GM18909 (cell line): ENCODE measurements around the gene LYRM4.

Experiments used
- ATAC-seq: cut with Tn5 transposase; IDR thresholded peaks from one replicate; pipeline ENCODE4 v1.9.1; 2021; ENCODE audit warnings: mild to moderate bottlenecking; ENCODE audit not compliant: unreplicated experiment, poor library complexity

Gene LYRM4

GRCh38 chr6:5108536-5109150 lies 152.1 kb downstream of the LYRM4 start:
- ATAC-seq, result no peak

DNA sequence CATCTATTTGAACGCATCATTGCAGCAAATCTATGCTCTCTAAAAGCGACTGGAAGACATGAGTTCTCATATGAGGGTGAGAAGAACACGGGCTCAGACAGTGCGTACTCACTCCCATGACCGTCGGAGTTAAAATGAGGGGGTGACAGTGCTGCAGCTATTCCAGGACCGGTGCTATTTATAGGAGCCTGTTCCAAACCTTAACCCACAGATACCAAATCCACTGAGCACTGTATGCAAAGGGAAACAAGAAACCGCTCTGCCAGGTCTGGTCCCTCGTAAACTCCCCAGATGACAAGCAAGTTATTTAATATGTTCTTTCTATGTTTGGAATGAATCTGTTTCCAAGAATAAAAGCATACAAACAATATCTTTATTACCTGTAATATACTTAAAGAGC lies 152.7 kb downstream of the LYRM4 start:
- ATAC-seq, result no peak

DNA sequence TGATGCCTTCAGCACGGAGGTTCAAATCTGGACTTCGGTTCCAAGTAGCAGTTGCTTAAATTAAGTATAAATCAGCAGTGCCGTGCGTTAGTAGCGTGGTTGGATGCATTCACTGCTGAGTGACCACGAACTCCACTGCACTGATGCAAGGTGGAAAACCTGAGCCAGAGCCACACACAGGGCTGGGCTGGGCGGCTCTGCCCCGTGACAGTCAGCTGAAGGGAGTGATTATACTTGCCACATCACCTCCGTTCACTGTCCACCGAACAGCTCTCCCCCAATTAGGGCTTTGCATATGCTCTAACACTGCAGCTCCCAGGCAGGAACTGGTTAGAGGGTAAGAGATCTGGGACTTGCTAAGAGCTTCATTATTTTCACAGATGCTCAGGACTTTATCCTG lies 153.4 kb downstream of the LYRM4 start:
- ATAC-seq, result no peak

DNA sequence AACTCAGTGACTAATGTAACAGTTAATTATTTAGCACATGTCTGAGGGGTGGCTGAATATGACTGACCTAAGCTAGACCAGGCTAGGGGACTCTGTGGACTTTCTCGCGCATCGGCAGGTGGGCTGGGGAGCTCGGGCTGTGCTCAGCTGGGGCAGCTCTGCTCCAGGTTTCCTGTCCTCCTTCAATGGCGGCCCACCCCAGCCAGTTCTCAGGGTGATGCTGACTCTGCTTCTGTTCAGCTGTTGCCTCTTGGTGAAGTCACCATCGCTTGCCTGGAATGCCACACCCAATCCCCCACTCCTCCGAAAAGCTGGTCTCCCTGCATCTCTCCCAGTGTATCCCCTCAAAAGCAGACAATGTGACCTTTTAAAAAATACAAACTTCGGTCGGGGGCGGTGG lies 155.6 kb downstream of the LYRM4 start:
- no peak for ATAC-seq

DNA sequence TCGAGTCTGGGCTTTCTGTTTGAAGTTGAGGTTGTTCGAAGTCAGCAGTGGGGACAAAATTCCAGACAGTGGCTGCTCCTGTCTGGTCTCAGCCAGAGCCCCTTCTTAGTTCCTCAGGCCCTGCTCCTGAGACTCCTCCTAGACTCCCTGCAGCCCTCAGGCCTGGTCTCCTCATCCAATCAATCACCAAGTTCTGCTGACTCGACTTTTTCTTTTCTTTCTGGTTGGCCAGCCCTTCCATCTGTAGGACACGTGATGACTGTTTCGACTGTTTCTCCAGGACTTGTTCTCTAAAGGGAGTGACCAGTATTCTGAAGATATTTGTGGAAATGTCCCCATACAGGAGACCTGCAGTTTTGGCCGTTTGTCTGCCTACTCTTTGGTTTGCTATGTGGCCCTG lies 156.1 kb downstream of the LYRM4 start:
- no peak for ATAC-seq

DNA sequence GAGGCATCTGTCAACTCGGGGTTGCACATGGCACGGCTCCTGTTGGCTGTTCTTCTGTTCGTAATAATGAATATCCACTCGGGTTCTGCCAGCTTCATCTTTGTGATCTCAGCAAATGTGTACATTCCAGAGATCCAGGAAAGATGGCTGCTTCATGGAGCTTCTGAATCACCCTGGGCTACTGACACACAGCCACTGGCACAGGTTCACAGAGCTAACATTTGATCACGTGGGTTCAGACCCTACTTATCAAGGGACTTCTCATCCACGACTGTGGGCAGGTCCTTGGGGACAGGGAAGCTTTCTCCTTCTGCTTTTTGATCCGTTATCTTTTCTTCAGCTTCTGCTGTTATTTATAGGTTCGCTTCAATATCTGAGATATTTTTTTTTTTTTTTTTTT lies 157.5 kb downstream of the LYRM4 start:
- ATAC-seq, result no peak

- ATAC-seq, result no peak
These were observed 158.3 kb downstream of the LYRM4 start for GRCh38 chr6:5102267-5102970.

DNA sequence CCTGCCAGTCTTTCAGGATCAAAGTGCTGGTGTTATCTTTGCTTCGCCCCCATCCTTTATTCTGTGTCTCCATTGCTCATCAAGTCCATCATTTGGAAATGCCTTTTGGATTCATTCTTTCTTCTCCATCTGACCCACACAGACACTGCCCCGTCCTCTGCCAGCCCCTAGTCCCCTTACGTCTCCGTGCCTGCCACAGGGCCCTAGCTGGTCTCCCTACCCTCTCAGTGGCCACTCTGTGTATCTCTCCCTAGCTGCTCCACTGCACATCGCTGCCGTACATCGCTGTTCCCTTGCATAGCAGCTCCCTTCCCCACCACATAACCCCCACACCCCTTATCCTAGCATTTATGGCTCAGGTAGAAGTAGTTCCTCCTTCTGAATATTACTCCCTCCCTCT lies 159.9 kb downstream of the LYRM4 start:
- no peak for ATAC-seq

DNA sequence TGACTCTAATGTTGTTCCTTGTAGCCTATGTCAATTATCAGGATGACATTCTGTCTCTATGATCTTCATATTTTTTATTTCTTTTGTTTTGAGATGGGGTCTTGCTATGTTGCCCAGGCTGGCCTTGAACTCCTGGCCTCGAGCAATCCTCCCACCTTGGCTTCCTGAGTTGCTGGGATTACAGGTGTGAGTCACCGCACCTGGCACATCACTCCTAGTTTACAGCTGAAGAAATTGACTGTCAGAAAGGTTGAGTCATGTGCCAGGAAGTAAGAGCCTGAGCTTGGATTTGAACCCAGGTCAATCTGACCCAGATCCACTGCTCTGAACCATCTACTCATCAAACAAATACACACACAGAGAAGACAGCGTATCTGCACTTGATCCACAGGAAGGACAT lies 161.2 kb downstream of the LYRM4 start:
- no peak for ATAC-seq

GRCh38 chr6:5098501-5099270 lies 162.1 kb downstream of the LYRM4 start:
- no peak for ATAC-seq

DNA sequence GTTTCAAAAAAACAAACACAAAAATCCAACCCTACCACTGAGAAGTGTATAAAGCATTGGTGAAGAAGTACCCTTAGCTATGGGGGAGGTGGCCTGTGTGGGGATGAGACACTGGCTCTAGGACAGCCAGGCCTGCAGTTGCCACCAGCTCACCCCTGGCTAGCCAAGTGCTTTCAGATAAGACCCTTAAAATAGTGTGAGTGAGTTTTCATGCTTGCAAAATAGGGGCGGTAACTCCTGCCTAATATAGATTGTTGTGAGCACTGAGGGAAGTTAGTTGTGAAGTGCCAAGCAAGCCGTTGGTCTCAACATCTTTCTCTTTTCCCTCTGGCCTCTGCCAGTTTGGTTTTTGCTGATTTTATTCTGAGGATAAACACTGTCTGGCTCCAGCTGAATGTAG lies 164.3 kb downstream of the LYRM4 start:
- no peak for ATAC-seq

DNA sequence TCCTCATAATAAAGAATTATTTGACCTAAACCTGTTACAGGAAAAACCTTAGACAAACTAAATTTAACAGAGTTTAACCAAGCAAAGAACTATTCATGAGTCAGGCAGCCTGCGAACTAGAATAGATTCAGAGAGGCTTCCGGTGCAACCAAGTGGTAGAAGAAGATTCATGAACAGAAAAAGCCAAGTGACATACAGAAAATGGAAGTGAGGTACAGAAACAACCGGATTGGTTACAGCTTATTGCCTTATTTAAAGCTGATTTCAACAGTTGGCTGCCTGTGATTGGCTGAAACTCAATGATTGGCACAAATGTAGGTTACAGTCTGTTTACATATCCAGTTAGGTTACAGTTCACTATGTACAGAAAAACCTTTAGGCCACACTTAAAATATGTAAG lies 165.5 kb downstream of the LYRM4 start:
- ATAC-seq, result peak; percentile 77

DNA sequence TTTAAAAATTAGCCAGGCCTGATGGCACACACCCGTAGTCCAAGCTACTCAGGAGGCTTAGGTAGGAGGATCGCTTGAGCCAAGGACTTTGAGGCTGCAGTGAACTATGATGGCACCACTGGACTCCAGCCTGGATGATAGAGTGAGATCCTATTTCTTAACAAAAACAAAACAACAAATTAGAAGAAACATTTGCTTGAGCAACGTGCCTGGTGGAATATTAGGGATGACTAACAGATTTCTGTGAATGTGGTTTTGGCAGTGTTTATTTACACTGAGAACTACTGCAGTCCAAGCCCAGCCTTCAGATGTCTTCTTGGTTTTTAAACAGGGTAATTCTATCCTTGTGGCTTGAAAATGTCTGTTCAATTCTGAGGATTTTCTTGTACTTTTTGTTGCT lies 166.4 kb downstream of the LYRM4 start:
- no peak for ATAC-seq

- ATAC-seq, result no peak
These were observed 167.3 kb downstream of the LYRM4 start for GRCh38 chr6:5093231-5094015.

DNA sequence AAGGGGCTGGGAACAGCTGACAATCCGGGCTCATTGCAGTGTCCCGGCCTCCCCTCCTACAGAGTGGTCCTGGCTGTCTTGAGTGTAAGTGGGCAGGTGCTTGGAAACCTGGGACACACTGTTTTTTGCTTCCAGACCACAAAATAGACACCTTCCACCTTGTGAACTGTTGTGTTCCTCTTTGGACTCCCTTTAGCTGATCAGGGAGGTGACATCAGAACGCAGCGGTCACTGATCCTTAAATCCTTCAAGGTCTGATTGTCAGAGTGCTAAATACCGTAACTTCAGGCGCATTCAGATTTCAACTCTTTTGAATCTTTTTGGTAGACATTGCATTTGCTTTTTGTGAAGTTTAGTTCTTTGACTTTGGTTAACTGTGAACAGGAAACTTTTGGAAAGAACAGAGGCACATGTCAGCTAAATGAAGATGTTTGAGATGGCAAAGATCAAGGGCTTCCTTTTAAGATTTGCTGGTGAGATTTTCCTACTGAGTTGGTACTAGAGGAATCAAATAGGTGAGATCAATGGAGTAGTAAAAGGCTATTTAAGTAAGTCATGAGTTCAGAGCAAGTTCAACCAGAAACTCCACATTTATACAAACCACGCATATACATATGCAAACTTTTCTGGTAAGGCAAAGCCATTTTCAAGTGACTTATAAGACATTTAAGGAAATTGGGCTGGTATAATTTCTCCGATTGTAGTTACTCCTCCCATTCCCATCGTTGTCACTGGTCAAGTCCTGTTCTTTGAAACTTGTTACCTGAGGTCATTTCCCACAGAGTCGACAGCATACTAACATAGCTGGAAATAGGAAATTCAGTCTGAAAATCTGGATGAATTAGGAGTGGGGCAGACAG lies 169.3 kb downstream of the LYRM4 start:
- no peak for ATAC-seq

DNA sequence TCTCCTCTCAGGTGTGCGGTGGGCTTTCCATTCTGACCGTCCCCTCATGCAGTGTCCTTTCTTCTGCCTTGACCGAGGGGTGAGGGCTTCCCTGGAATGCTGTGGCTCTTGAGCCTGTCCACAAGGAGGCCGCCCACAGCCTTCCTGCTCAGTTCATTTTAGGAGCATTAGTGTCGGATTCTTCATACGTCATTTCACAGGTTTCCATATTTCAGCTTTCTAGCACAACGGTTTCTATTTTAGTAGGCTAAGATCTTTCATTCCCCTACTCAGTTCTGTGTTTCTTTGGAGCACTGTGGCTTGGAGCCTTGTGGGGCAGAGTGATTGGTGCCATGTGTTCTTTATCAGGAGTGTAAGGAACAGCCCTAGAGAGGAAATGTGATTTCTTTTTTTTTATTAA lies 170.1 kb downstream of the LYRM4 start:
- ATAC-seq, result no peak

DNA sequence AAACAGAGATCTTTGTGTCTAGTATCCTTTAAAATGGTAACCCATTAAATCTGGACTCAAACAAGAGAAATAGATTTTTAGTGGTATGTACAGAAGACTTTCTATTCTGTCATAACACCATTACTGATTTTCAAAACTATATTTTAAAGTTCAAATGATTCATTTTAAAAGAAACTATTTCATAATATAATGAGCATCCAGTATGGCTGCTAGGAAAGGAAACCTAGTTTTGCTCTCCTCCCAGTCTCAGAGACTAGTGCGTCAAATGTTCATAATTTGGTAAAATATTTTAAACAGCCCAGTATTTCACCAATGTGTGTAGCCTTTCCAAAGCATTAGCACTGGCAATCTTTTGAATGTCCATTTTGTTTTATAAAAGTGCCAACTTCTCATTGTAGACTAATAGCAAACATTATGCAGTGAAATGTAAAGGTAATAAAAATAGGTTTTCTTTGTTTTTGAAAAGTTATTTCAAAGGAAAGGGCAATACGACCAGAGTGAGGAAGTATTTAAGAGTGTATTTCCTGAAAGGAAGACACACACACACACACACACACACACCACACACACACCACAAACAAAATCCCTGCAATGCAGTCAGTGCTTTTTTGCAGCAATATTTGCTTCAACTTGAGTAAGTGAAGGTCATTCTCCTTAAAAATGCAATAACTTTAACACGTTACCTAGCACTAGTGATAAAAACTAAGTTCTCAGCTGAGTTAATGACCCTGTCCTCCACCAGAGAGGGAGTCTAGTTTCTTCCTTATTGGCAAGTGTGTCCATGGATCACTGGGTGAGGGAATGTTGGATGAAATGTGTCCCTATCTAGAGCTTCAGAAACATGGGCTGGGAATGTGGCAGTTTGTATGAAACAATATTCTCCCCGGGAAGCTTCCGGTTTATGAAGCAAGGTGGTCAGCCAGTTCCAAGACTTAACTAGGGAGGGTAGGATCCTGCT lies 171.0 kb downstream of the LYRM4 start:
- no peak for ATAC-seq

GRCh38 chr6:5088780-5089179 lies 172.0 kb downstream of the LYRM4 start:
- ATAC-seq, result no peak

GRCh38 chr6:5087389-5087788 lies 173.4 kb downstream of the LYRM4 start:
- no peak for ATAC-seq
